ENCODE data around the gene WBP1L. TPM values are rescaled to one million over a fixed set of nuclear protein-coding genes. Genes with fewer than 3 reads are reported as not detected.

Gene WBP1L
- polyA plus RNA-seq, 4 donors: 15.2 to 38.8 (median 23.3) TPM

DNA sequence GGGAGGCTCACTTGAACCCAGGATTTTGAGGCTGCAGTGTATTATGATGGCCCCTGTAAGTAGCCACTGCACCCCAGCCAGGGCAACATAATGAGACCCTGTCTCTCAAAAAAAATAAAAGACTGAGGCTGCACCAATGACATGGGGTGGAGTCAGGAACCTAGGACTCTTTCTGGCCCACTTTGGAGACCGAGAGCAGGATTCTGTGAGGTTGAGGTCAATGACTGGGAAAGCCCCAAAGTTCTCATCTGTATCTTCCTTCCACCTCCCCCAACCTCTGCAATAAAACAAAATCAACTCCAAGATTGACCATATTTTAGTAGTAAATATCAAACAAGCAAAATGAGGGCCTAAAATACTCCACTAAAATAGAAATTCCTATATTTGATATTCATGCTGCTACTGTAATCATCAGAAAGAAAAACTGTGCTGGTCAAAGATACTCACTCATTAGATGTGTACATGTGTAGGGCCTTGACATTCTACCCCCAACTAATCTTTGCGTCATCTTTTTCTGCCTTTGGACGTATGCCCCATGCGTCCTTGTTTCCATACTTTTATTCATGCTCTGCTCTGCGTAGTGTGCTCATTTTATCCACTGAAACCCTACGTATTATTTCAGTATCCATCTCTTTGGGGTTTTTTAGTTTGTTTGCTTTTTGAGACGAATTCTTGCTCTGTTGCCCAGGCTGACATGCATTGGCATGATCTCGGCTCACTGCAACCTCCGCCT, 23.8 kb downstream of the WBP1L start:
- peaks cover 2 to 18% (median 10%) of the 10 kb centered on the region in 3 donors for H3K36me3 ChIP-seq (ENCODE audit: control insufficient read depth in 3 of 3, insufficient read depth in 2 of 3, low read depth in 1 of 3, low read length in 3 of 3)
- H3K27me3 ChIP-seq (ENCODE audit: control insufficient read depth in 3 of 3, insufficient read depth in 3 of 3, low read length in 3 of 3): no peaks in the 10 kb centered on the region
- no peak overlapping the region for H3K27ac ChIP-seq (ENCODE audit: low read depth in 1 of 3, low read length in 2 of 3)
- H3K9me3 ChIP-seq (ENCODE audit: control insufficient read depth in 2 of 2, insufficient read depth in 1 of 2, low read depth in 1 of 2, low read length in 1 of 2): no peaks in the 10 kb centered on the region
- no peak for FAIRE-seq
- 86 to 91% (median 91%) methylated on average over 9 of the region's 9 CpGs for WGBS, 3 donors
- no peak for DNase-seq
- peaks cover 0 to 7% (median 6%) of the 10 kb centered on the region in 3 donors for H3K4me1 ChIP-seq (ENCODE audit: control insufficient read depth in 3 of 3, insufficient read depth in 2 of 3, low read depth in 1 of 3, low read length in 2 of 3)
- no peak overlapping the region for H3K4me3 ChIP-seq (ENCODE audit: low read depth in 1 of 3, low read length in 3 of 3)

- 55 to 61% (median 58%) methylated on average over 7 of the region's 7 CpGs for WGBS, 3 donors
- Histone ChIP-seq H3K4me1 (ENCODE audit: control insufficient read depth in 3 of 3, insufficient read depth in 2 of 3, low read depth in 1 of 3, low read length in 2 of 3) (peaks cover 0 to 9% (median 7%) of the 10 kb centered on the region in 3 donors), H3K27me3 (ENCODE audit: control insufficient read depth in 3 of 3, insufficient read depth in 3 of 3, low read length in 3 of 3) (no peaks in the 10 kb centered on the region), H3K27ac (ENCODE audit: low read depth in 1 of 3, low read length in 2 of 3) (peak overlapping the region in 2 of 3 donors; percentile 14 to 57), H3K4me3 (ENCODE audit: low read depth in 1 of 3, low read length in 3 of 3) (no peak overlapping the region), H3K36me3 (ENCODE audit: control insufficient read depth in 3 of 3, insufficient read depth in 2 of 3, low read depth in 1 of 3, low read length in 3 of 3) (peaks cover 2 to 5% (median 4%) of the 10 kb centered on the region in 3 donors), H3K9me3 (ENCODE audit: control insufficient read depth in 2 of 2, insufficient read depth in 1 of 2, low read depth in 1 of 2, low read length in 1 of 2) (no peaks in the 10 kb centered on the region)
- FAIRE-seq (no peak), DNase-seq (no peak)
These were observed 25.8 kb downstream of the WBP1L start for GRCh38 chr10:102769375-102770107.

DNA sequence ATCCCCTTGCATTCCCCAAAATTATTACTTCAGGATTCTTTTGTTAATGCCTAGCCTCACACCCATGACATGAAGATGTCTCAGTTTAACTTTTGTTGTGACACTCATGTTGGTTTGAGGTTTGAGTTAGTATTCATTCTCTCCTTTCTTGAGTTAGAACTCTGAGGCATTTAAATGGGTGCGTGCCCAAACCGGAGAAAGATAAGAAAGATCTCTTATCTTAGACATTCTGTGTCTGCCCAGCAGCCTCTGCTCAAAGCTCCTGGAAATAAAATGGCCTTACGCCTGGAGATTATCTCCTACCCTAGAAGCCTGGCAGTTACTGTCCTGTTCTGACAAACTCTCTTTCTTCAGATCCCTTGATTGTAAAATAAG, 26.3 kb downstream of the WBP1L start:
- Histone ChIP-seq H3K27ac (ENCODE audit: low read depth in 1 of 3, low read length in 2 of 3) (peak overlapping the region in 1 of 3 donors; percentile 2), H3K4me1 (ENCODE audit: control insufficient read depth in 3 of 3, insufficient read depth in 2 of 3, low read depth in 1 of 3, low read length in 2 of 3) (peaks cover 0 to 9% (median 8%) of the 10 kb centered on the region in 3 donors), H3K36me3 (ENCODE audit: control insufficient read depth in 3 of 3, insufficient read depth in 2 of 3, low read depth in 1 of 3, low read length in 3 of 3) (peaks cover 2 to 4% (median 3%) of the 10 kb centered on the region in 3 donors), H3K9me3 (ENCODE audit: control insufficient read depth in 2 of 2, insufficient read depth in 1 of 2, low read depth in 1 of 2, low read length in 1 of 2) (no peaks in the 10 kb centered on the region), H3K27me3 (ENCODE audit: control insufficient read depth in 3 of 3, insufficient read depth in 3 of 3, low read length in 3 of 3) (no peaks in the 10 kb centered on the region), H3K4me3 (ENCODE audit: low read depth in 1 of 3, low read length in 3 of 3) (no peak overlapping the region)
- WGBS, 3 donors: 67 to 76% (median 73%) methylated on average over 3 of the region's 3 CpGs
- FAIRE-seq (no peak), DNase-seq (no peak)

DNA sequence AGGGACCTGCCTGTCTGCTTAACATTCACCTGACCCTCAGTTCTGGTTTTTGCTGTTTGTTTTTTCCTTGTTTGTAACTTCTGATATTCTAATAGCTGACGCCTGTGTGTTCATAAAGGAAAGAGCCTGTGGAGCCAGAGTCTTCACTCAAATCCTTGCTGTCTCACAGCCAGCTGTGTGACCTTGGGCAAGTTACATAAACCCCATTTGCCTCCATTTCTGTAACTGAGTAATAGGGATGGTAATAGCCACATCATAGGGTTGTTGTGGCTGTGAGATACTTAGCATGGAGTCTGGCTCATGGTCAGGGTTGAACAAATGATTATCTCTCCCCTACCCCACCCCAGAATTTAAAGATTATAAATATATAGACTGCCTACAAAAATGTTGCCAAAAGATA, 27.0 kb downstream of the WBP1L start:
- no peak for FAIRE-seq
- Histone ChIP-seq H3K27me3 (ENCODE audit: control insufficient read depth in 3 of 3, insufficient read depth in 3 of 3, low read length in 3 of 3) (no peaks in the 10 kb centered on the region), H3K4me3 (ENCODE audit: low read depth in 1 of 3, low read length in 3 of 3) (no peak overlapping the region), H3K4me1 (ENCODE audit: control insufficient read depth in 3 of 3, insufficient read depth in 2 of 3, low read depth in 1 of 3, low read length in 2 of 3) (peaks cover 0 to 15% (median 11%) of the 10 kb centered on the region in 3 donors), H3K36me3 (ENCODE audit: control insufficient read depth in 3 of 3, insufficient read depth in 2 of 3, low read depth in 1 of 3, low read length in 3 of 3) (no peaks in the 10 kb centered on the region), H3K27ac (ENCODE audit: low read depth in 1 of 3, low read length in 2 of 3) (peak overlapping the region in 1 of 3 donors; percentile 2), H3K9me3 (ENCODE audit: control insufficient read depth in 2 of 2, insufficient read depth in 1 of 2, low read depth in 1 of 2, low read length in 1 of 2) (no peaks in the 10 kb centered on the region)
- WGBS, 3 donors: 77 to 84% (median 80%) methylated on average over 1 of the region's 1 CpG
- no peak for DNase-seq

GRCh38 chr10:102773320-102773719, 29.6 kb downstream of the WBP1L start:
- Histone ChIP-seq H3K9me3 (ENCODE audit: control insufficient read depth in 2 of 2, insufficient read depth in 1 of 2, low read depth in 1 of 2, low read length in 1 of 2) (no peaks in the 10 kb centered on the region), H3K4me3 (ENCODE audit: low read depth in 1 of 3, low read length in 3 of 3) (no peak overlapping the region), H3K27ac (ENCODE audit: low read depth in 1 of 3, low read length in 2 of 3) (peak overlapping the region in 1 of 3 donors; percentile 76), H3K27me3 (ENCODE audit: control insufficient read depth in 3 of 3, insufficient read depth in 3 of 3, low read length in 3 of 3) (no peaks in the 10 kb centered on the region), H3K36me3 (ENCODE audit: control insufficient read depth in 3 of 3, insufficient read depth in 2 of 3, low read depth in 1 of 3, low read length in 3 of 3) (peaks cover 0 to 4% (median 0%) of the 10 kb centered on the region in 3 donors), H3K4me1 (ENCODE audit: control insufficient read depth in 3 of 3, insufficient read depth in 2 of 3, low read depth in 1 of 3, low read length in 2 of 3) (peaks cover 0 to 36% (median 7%) of the 10 kb centered on the region in 3 donors)
- FAIRE-seq: no peak
- 14 to 33% (median 33%) methylated on average over 1 of the region's 1 CpG for WGBS, 3 donors
- no peak for DNase-seq

- peaks cover 0 to 36% (median 7%) of the 10 kb centered on the region in 3 donors for H3K4me1 ChIP-seq (ENCODE audit: control insufficient read depth in 3 of 3, insufficient read depth in 2 of 3, low read depth in 1 of 3, low read length in 2 of 3)
- H3K9me3 ChIP-seq (ENCODE audit: control insufficient read depth in 2 of 2, insufficient read depth in 1 of 2, low read depth in 1 of 2, low read length in 1 of 2): no peaks in the 10 kb centered on the region
- H3K4me3 ChIP-seq (ENCODE audit: low read depth in 1 of 3, low read length in 3 of 3): no peak overlapping the region
- H3K36me3 ChIP-seq (ENCODE audit: control insufficient read depth in 3 of 3, insufficient read depth in 2 of 3, low read depth in 1 of 3, low read length in 3 of 3): peaks cover 0 to 4% (median 0%) of the 10 kb centered on the region in 3 donors
- FAIRE-seq (no peak), DNase-seq (no peak)
- no peaks in the 10 kb centered on the region for H3K27me3 ChIP-seq (ENCODE audit: control insufficient read depth in 3 of 3, insufficient read depth in 3 of 3, low read length in 3 of 3)
- H3K27ac ChIP-seq (ENCODE audit: low read depth in 1 of 3, low read length in 2 of 3): peak overlapping the region in 1 of 3 donors; percentile 76
- 63 to 84% (median 79%) methylated on average over 5 of the region's 5 CpGs for WGBS, 3 donors
These were observed 30.2 kb downstream of the WBP1L start for GRCh38 chr10:102773986-102774385.

GRCh38 chr10:102775201-102775934, 31.6 kb downstream of the WBP1L start:
- H3K4me3 ChIP-seq (ENCODE audit: low read depth in 1 of 3, low read length in 3 of 3): peak overlapping the region in 1 of 3 donors; percentile 22
- WGBS, 3 donors: 59 to 85% (median 84%) methylated on average over 16 of the region's 16 CpGs
- peaks cover 0 to 29% (median 5%) of the 10 kb centered on the region in 3 donors for H3K4me1 ChIP-seq (ENCODE audit: control insufficient read depth in 3 of 3, insufficient read depth in 2 of 3, low read depth in 1 of 3, low read length in 2 of 3)
- FAIRE-seq (no peak), DNase-seq (no peak)
- H3K27ac ChIP-seq (ENCODE audit: low read depth in 1 of 3, low read length in 2 of 3): peak overlapping the region in 2 of 3 donors; percentile 73 to 90
- H3K9me3 ChIP-seq (ENCODE audit: control insufficient read depth in 2 of 2, insufficient read depth in 1 of 2, low read depth in 1 of 2, low read length in 1 of 2): no peaks in the 10 kb centered on the region
- H3K36me3 ChIP-seq (ENCODE audit: control insufficient read depth in 3 of 3, insufficient read depth in 2 of 3, low read depth in 1 of 3, low read length in 3 of 3): peaks cover 0 to 7% (median 0%) of the 10 kb centered on the region in 3 donors
- no peaks in the 10 kb centered on the region for H3K27me3 ChIP-seq (ENCODE audit: control insufficient read depth in 3 of 3, insufficient read depth in 3 of 3, low read length in 3 of 3)
